ENCODE measurements around the gene CASQ2. TPM values are rescaled to one million over a fixed set of nuclear protein-coding genes. Genes with fewer than 3 reads are reported as not detected.
A peak's percentile ranks its signal among the peaks of the same experiment; 100 is the strongest.
"Not testable (repeated sequence)": the region's sequence is repeated elsewhere in the genome, so short reads cannot be mapped to it uniquely, and the experiment has no call there.

Gene CASQ2
- total RNA-seq, 1 donor from 2014 or later = 912 TPM

- DNase-seq (ENCODE audit: missing footprints) = no peak
- ATAC-seq = no peak
- intact Hi-C loops (cut with DNase I) = no loop called here
Observed at GRCh38 chr1:115783311-115783710, 14.8 kb upstream of the CASQ2 start.

DNA sequence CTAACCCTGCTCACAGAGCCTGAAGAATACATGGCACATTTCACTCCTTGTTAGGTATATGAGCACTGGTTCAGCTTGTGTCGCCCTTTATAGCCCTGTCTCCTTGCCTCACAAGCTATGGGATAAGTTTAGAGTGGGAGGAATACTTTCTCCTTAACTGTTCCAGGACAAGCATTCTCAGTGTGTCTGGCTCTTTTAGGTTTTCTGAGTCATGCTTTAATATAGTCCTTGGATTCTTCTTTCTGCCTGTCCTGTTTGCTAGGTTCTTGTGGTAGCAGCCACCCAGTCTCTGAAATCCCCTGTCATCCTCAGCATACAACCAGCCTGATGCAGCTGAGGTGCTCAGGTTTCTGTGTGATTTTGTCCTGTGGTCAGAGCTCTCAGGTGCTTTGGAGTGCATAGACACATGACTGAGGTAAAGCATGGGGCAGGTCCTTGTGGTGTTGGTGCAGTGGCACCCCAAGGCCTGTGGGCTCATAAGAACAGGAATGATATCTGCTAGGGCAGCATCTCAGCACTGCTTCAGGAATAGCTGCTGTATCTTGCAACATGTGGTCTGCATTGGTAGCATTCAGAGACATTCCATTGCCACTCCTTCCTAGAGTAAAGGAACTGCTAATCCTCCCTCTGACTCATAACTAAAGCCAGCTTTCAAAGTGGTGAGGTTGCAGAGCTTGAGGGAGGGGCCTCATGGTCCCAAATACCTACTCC is 14.2 kb upstream of the CASQ2 start:
- DNase-seq (ENCODE audit: missing footprints) (no peak), ATAC-seq (no peak)
- intact Hi-C loops (cut with DNase I) = no loop called here

DNA sequence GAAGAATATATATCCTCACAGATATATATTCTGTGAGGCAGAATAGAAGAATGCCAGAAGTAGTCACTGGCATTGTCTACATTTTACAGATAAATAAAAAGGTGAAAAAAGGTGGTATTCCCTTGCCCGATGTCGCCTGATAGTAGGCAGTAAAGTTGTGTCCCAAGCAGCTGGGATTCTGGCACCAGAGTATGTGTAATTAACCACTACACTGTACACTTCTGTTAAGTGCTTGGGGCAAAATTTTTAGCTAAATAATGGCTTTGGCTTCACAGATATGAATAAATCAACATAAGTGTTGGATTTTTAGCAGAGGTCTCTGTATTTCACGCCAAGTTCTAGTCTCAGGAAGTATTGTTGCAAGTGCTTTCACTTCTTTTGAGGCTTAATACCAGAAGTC is 13.3 kb upstream of the CASQ2 start:
- intact Hi-C loops (cut with DNase I) = no loop called here
- ATAC-seq = no peak
- no peak for DNase-seq (ENCODE audit: missing footprints)

GRCh38 chr1:115781343-115781742 is 12.8 kb upstream of the CASQ2 start:
- intact Hi-C loops (cut with DNase I) = no loop called here
- ATAC-seq = no peak

DNA sequence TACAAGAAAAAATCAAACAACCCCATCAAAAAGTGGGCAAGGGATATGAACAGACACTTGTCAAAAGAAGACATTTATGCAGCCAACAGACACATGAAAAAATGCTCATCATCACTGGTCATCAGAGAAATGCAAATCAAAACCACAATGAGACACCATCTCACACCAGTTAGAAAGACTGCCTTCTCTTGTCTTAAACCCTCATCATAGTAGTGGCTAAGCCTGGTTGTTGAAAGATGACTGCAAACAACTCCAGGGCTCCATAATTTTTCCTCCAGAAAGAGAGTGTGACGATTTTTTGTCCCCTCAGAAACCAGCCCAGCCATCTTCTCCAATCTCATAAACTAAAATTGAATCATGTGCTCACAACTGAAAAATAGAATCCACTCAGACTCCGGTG is 12.1 kb upstream of the CASQ2 start:
- DNase-seq (ENCODE audit: missing footprints); ATAC-seq; intact Hi-C loops (cut with DNase I): not testable (repeated sequence)

More at GRCh38 chr1:115781343-115781742, 12.8 kb upstream of the CASQ2 start:
- DNase-seq (ENCODE audit: missing footprints) = no peak

GRCh38 chr1:115779075-115779474 is 10.6 kb upstream of the CASQ2 start:
- ATAC-seq; DNase-seq (ENCODE audit: missing footprints); intact Hi-C loops (cut with DNase I): not testable (repeated sequence)

DNA sequence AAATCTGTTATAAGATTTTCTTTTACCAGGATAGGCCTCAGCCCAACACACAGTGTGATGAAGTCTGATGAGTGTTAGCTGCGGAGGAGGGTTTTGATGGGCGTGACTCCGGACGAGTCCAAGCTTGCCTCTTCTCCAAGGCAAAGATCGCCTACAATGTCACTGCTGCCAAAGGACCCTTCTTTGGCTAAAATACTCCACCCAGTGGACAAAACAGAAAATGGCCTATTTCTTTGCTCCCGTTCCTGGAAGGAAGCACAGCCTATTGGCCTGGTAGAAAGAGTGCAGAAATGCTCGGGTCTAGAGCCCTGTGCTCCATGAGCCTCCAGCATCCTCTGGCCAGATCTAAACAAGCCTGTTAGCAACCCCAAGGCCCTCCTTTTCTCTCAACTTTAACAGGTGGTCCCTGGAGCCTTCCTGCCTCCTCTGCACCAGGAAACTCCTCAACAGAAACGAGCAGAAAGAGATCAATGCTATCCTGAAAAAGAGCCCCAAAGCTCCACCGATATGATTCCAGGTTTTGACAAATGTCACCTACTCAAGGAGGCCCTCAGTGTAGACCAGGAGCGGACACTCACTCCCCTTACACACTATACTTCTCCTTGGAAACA is 3.4 kb upstream of the CASQ2 start:
- intact Hi-C loops (cut with DNase I) = loop anchor here (1.0 kb wide), 1 partner anchor 164 kb away; no protein-coding TSS in a partner anchor
- no peak for DNase-seq (ENCODE audit: missing footprints)
- peak; percentile 85 for ATAC-seq

DNA sequence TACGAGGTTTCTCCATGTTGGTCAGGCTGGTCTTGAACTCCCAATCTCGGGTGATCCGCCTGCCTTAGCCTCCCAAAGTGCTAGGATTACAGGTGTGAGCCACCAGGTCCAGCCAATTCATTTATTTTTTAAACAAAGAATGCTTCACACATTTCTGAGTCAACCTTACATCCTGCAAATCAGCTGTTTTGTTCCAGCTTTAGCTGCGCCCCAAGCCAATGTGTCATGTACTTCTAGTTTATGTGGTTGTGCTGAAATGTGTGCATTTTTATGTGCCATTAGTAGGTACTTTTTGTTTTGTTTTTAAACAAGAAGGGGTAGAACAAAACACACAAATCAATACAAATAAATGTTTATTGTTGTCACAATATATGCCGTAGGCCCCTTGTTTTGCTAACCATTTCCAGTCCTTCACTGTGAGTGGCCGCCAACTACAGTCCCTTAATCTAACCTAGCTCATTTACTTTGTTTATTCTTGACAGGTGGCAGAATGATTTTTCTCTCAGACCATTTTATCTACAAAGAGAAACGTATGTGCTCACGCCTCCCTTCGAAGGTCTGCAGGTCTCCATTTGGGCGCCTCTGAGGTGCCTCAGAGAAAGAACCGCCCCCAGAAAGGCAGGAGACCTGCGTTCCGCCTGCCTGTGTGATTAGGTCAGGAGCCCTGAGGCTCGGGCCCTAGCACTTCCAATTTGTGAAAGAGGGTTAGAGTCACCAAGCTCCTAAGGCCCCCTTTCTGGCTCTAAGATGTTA is 2.8 kb upstream of the CASQ2 start:
- no peak for DNase-seq (ENCODE audit: missing footprints)
- no peak for ATAC-seq
- intact Hi-C loops (cut with DNase I) = loop anchor here (1.0 kb wide), 1 partner anchor 163 kb away; no protein-coding TSS in a partner anchor

- intact Hi-C loops (cut with DNase I) = loop anchor here (5.0 kb wide), 1 partner anchor 40 kb away; no protein-coding TSS in a partner anchor
- ATAC-seq (peak; percentile 15), DNase-seq (ENCODE audit: missing footprints) (no peak)
Observed at GRCh38 chr1:115767403-115767802, 1.1 kb downstream of the CASQ2 start.

DNA sequence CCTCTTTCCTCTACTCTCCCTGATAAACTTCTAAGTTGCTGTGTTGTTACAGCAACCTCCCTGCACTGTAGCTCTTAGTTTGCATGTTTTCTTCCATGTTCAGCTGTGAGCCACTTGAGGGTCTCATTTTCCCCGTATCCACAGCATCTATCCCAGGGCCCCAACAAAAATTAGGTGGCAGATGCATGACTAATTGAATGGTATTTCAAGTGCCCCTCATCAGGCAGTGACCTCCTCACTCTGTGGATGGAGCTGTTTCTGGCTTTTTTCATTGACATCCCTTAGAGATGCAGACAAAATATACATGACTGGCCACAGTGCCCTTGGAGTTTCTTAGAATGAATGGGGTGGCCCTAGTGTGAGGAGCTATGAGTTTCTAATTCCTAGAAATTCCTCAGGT is 3.4 kb downstream of the CASQ2 start:
- ATAC-seq (no peak), DNase-seq (ENCODE audit: missing footprints) (no peak)
- intact Hi-C loops (cut with DNase I) = loop anchor here (5.0 kb wide), 1 partner anchor 38 kb away; no protein-coding TSS in a partner anchor

DNA sequence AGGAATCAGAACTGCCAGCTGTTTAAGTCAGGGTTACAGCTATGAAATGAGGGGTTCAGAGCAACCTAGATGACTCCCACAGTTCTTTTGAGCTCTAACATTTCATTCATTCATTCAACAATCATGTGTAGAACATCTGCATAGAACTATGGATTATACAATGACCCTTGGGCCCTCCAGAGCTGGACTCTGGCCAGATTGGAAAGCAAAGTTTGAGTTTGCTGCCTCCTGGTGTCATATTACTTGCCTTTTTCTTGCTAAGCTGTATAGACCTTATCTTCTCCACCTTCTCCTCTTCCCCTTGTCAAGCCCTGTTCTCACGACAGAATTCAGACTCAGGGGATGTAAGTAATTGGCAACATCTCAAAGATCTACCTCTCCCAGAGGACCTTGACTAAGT is 4.0 kb downstream of the CASQ2 start:
- DNase-seq (ENCODE audit: missing footprints) = no peak
- intact Hi-C loops (cut with DNase I) = no loop called here
- no peak for ATAC-seq

GRCh38 chr1:115762779-115763178 is 5.7 kb downstream of the CASQ2 start:
- intact Hi-C loops (cut with DNase I) = no loop called here
- DNase-seq (ENCODE audit: missing footprints) (no peak), ATAC-seq (no peak)

DNA sequence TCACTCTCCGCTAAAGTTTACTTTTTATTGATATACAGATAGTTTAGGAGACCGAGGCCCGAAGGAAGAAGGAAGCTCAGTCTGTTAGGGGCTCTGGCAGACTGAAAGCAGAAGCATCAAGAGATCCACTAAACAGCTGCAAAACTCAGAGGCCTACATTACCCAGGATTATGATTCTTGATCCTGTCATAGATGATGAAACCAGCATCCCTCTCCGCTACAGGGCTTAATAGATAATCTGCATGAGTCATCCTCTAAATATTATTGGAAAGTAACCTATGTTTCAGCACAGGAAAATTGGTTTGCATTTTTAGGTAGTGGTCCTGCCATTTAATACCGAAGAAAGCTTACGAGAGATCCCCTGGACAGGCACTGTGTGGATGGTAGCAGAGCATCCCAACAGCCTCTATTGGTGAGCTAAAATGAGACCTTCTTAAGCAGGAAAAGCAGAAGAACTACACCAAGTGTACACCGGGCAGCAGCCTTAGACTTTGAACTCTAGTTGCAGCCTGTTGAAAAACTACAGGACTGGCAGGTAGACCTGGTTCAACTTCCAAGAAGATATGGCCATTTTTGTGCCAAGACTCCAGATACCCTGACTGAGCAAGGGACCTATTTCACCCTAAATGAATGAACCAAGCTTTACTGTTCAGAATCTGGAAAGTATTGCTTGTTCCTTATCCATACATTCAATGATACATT is 6.8 kb downstream of the CASQ2 start:
- intact Hi-C loops (cut with DNase I) = no loop called here
- no peak for ATAC-seq
- no peak for DNase-seq (ENCODE audit: missing footprints)

GRCh38 chr1:115757856-115758255 is 10.7 kb downstream of the CASQ2 start:
- DNase-seq (ENCODE audit: missing footprints) = no peak
- ATAC-seq = no peak
- intact Hi-C loops (cut with DNase I) = no loop called here

DNA sequence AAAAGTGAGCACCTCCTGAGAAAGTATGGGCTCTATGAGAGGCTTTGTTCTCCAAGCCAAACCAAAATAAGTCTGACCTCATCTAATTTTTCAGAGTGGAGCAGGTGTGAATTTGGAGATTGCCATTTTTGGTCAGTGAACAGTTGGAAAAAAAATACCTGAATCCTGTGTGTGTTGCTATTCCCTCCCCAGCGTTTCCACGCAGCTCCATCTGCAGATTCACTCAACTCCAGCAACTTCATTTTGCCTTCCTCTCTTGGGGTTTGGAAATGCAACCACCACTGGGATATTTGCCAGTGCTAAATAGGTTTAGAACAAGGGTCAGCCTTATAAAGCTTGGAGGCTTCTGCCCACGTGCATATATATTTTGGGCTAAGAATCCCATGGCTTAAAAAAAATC is 11.2 kb downstream of the CASQ2 start:
- ATAC-seq (no peak), DNase-seq (ENCODE audit: missing footprints) (no peak)
- intact Hi-C loops (cut with DNase I) = no loop called here

DNA sequence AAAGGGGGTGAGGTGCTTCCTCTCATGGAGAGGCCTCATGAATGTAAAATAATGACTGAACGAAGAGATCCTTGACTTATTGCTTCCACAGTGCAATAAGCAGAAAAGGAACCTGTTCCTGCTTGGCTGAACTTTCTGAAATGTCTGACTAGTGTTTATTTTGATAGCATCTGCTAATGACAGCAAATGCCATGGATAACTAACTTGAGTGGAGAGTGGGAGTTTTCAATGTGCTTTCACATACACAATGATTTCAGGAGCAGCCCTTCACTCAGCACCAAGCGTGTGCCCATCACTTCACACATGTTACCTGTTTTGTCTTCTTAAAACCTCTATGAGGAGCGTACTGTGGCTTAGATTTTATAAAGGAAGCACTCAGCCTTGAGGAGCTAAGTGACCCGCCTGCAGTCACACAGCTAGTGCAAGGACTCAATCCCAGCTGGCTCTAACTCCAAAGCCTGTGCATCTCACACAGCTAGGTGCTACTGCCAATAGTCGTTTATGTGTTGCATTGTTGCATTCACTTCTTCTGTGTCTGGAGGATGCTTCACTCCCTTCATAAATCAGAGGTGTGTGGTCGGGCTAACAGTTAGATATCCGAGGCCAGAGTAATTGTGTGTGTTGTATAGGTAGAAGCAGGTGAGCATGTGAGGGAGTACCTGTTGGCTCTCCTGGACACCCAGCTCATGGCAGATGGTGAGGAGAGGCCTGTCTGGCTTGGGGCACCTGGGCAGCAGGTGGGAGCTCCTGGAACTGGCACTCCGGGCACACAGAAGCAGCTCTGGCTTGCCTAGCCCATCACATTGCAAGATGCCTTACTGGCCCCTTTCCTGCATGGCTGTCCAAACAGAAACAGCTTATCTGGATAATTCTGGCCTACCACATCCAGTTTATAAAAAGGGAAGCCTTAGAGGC is 12.8 kb downstream of the CASQ2 start:
- ATAC-seq (no peak), DNase-seq (ENCODE audit: missing footprints) (no peak)
- intact Hi-C loops (cut with DNase I) = no loop called here

DNA sequence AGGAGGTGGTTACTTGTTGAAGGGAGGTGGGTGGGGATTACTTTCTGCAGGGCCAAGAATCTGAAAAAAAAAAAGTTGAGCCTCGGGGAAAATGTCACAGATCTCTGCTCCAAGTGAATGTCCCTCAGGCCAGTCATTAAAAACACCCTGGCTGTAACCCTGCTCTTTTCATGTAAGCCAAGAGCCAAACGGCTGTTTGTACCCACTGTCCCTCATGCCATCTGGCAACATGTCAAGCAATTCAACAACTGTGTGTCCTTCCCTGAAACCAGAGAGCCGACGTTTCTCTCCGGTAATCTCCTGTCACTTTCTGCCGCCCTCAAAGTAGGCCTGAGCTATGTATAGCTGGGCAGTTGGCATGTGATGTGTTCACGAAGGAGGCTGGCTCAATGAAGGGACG is 14.7 kb downstream of the CASQ2 start:
- ATAC-seq (peak; percentile 89), DNase-seq (ENCODE audit: missing footprints) (no peak)
- intact Hi-C loops (cut with DNase I) = no loop called here

DNA sequence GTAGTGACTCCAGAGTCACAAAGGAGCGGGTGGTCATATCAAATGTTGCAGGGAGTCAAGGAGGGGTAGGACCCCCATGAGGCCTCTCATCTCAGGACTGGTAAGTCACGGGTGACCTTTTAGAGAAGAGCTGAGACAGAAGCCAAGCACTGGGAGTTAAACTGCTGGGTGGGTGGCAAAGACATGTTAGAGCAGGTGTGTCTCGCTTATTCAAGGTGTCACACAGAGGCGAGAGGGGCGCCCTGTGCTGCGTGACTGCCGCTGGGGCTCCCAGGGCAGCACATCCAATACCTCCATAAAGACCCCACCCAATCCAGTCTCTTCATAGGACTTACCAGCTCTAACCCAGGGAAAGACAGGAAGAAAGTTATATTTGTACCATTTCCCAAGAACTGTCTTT is 15.2 kb downstream of the CASQ2 start:
- DNase-seq (ENCODE audit: missing footprints) = no peak
- ATAC-seq = no peak
- intact Hi-C loops (cut with DNase I) = no loop called here

Data from Right ventricle myocardium inferior (tissue), 1 donor.